ENCODE results near the gene RAB1B. TPM values are rescaled to one million over a fixed set of nuclear protein-coding genes. Genes with fewer than 3 reads are reported as not detected.
"Not testable (repeated sequence)": the region's sequence is repeated elsewhere in the genome, so short reads cannot be mapped to it uniquely, and the experiment has no call there.

RAB1B gene
- total RNA-seq, 1 donor from 2014 or later: 150 TPM

- no peak for DNase-seq (ENCODE audit: extremely low spot score, unreplicated experiment)
- no peaks in the 10 kb centered on the region for H3K9me3 Mint-ChIP-seq (ENCODE audit: unreplicated experiment)
- peaks cover 60% of the 10 kb centered on the region for H3K4me1 Mint-ChIP-seq (ENCODE audit: unreplicated experiment)
- peak overlapping the region; percentile 57 for H3K4me3 Mint-ChIP-seq (ENCODE audit: unreplicated experiment)
- no peaks in the 10 kb centered on the region for H3K27me3 Mint-ChIP-seq (ENCODE audit: unreplicated experiment)
- peak overlapping the region; percentile 96 for H3K27ac Mint-ChIP-seq (ENCODE audit: unreplicated experiment)
- TF ChIP-seq CTCF (IDR thresholded peaks at IDR 0.05): no peak
- H3K36me3 Mint-ChIP-seq (ENCODE audit: unreplicated experiment): no peaks in the 10 kb centered on the region
Observed at GRCh38 chr11:66317322-66317722, 48.9 kb downstream of the RAB1B start.

- no peak for TF ChIP-seq CTCF (IDR thresholded peaks at IDR 0.05)
Observed at GRCh38 chr11:66317723-66318599, 49.5 kb downstream of the RAB1B start.

GRCh38 chr11:66318600-66318970 lies 50.1 kb downstream of the RAB1B start:
- no peaks in the 10 kb centered on the region for H3K9me3 Mint-ChIP-seq (ENCODE audit: unreplicated experiment)
- peaks cover 67% of the 10 kb centered on the region for H3K4me1 Mint-ChIP-seq (ENCODE audit: unreplicated experiment)
- H3K4me3 Mint-ChIP-seq (ENCODE audit: unreplicated experiment): no peak overlapping the region
- DNase-seq (ENCODE audit: extremely low spot score, unreplicated experiment): no peak
- no peak for TF ChIP-seq CTCF (IDR thresholded peaks at IDR 0.05)
- no peaks in the 10 kb centered on the region for H3K36me3 Mint-ChIP-seq (ENCODE audit: unreplicated experiment)
- H3K27ac Mint-ChIP-seq (ENCODE audit: unreplicated experiment): peak overlapping the region; percentile 96
- no peaks in the 10 kb centered on the region for H3K27me3 Mint-ChIP-seq (ENCODE audit: unreplicated experiment)

More at GRCh38 chr11:66317723-66318599, 49.5 kb downstream of the RAB1B start:
- DNase-seq (ENCODE audit: extremely low spot score, unreplicated experiment): no peak
- Mint-ChIP-seq H3K9me3 (ENCODE audit: unreplicated experiment) (no peaks in the 10 kb centered on the region), H3K27ac (ENCODE audit: unreplicated experiment) (peak overlapping the region; percentile 96), H3K36me3 (ENCODE audit: unreplicated experiment) (no peaks in the 10 kb centered on the region), H3K4me3 (ENCODE audit: unreplicated experiment) (peak overlapping the region; percentile 57), H3K27me3 (ENCODE audit: unreplicated experiment) (no peaks in the 10 kb centered on the region), H3K4me1 (ENCODE audit: unreplicated experiment) (peaks cover 66% of the 10 kb centered on the region)

- H3K27ac Mint-ChIP-seq (ENCODE audit: unreplicated experiment); H3K9me3 Mint-ChIP-seq (ENCODE audit: unreplicated experiment); H3K27me3 Mint-ChIP-seq (ENCODE audit: unreplicated experiment); H3K4me3 Mint-ChIP-seq (ENCODE audit: unreplicated experiment); DNase-seq (ENCODE audit: extremely low spot score, unreplicated experiment); H3K36me3 Mint-ChIP-seq (ENCODE audit: unreplicated experiment): not testable (repeated sequence)
- peaks cover 66% of the 10 kb centered on the region for H3K4me1 Mint-ChIP-seq (ENCODE audit: unreplicated experiment)
Observed at GRCh38 chr11:66320289-66320688, 51.9 kb downstream of the RAB1B start.

GRCh38 chr11:66320748-66321147 lies 52.3 kb downstream of the RAB1B start:
- H3K27ac Mint-ChIP-seq (ENCODE audit: unreplicated experiment); DNase-seq (ENCODE audit: extremely low spot score, unreplicated experiment); H3K36me3 Mint-ChIP-seq (ENCODE audit: unreplicated experiment); H3K9me3 Mint-ChIP-seq (ENCODE audit: unreplicated experiment); H3K27me3 Mint-ChIP-seq (ENCODE audit: unreplicated experiment); H3K4me3 Mint-ChIP-seq (ENCODE audit: unreplicated experiment): not testable (repeated sequence)
- peaks cover 66% of the 10 kb centered on the region for H3K4me1 Mint-ChIP-seq (ENCODE audit: unreplicated experiment)

GRCh38 chr11:66321606-66322005 lies 53.2 kb downstream of the RAB1B start:
- no peak for DNase-seq (ENCODE audit: extremely low spot score, unreplicated experiment)
- H3K27me3 Mint-ChIP-seq (ENCODE audit: unreplicated experiment): no peaks in the 10 kb centered on the region
- peaks cover 66% of the 10 kb centered on the region for H3K4me1 Mint-ChIP-seq (ENCODE audit: unreplicated experiment)
- H3K36me3 Mint-ChIP-seq (ENCODE audit: unreplicated experiment): no peaks in the 10 kb centered on the region
- H3K27ac Mint-ChIP-seq (ENCODE audit: unreplicated experiment): no peak overlapping the region
- H3K9me3 Mint-ChIP-seq (ENCODE audit: unreplicated experiment): no peaks in the 10 kb centered on the region
- H3K4me3 Mint-ChIP-seq (ENCODE audit: unreplicated experiment): no peak overlapping the region
- TF ChIP-seq CTCF (IDR thresholded peaks at IDR 0.05): no peak

Data from osteocyte (in vitro differentiated cells).